SK-N-SH (cell line): ENCODE data around the gene CHRNB1. TPM values are rescaled to one million over a fixed set of nuclear protein-coding genes. Genes with fewer than 3 reads are reported as not detected.
A peak's percentile ranks its signal among the peaks of the same experiment; 100 is the strongest.

Experiments used
- CTCF ChIA-PET: fragments of 300-600, 350-600 bp; formaldehyde crosslinking; extraction: SDS; loops from one replicate; lab custom pipeline; 2021; lab: Yijun Ruan, JAX
- POLR2A ChIA-PET: fragments of 350-600 bp; sonication (Branson Sonifier 250); formaldehyde crosslinking; extraction: SDS; loops from one replicate; lab custom pipeline; 2020; ENCODE audit warnings: antibody characterized with exemption, inconsistent platforms; lab: Yijun Ruan, JAX
- DNase-seq: peaks from one replicate; pipeline ENCODE4 v3.0.0; 2012
- H2AFZ ChIP-seq: fragments of 200-600 bp; sonication (generic); 2 replicates; pipeline ENCODE4 v1.8.1; 2016; ENCODE audit warnings: antibody characterized with exemption, mild to moderate bottlenecking, low read depth
- H3F3A ChIP-seq: fragments of 200-600 bp; sonication (generic); replicated peaks from 2 replicates; pipeline ENCODE3; 2016; ENCODE audit warnings: antibody characterized with exemption, mild to moderate bottlenecking; ENCODE audit not compliant: insufficient read depth
- H3K27ac ChIP-seq, 2 experiments: fragments of 200-500 bp in 1 of 2; fragments of 200-600 bp in 1 of 2; sonication (Bioruptor generic) in 1 of 2; sonication (generic), shearing (Covaris generic) in 1 of 2; 2 replicates each; pipeline versions ENCODE4 v1.5.1 to v1.6.1; 2014 to 2016; ENCODE audit warnings: low read depth in 2 of 2, inconsistent platforms in 1 of 2, low read length in 1 of 2, mild to moderate bottlenecking in 1 of 2, mixed read lengths in 1 of 2
- H3K27me3 ChIP-seq: fragments of 200-600 bp; sonication (generic), shearing (Covaris generic); 2 replicates; pipeline ENCODE4 v1.6.1; 2016; ENCODE audit warnings: mixed run types; ENCODE audit not compliant: insufficient read depth
- H3K36me3 ChIP-seq, 2 experiments: fragments of 200-500 bp in 1 of 2; fragments of 200-600 bp in 1 of 2; sonication (Bioruptor generic) in 1 of 2; sonication (generic) in 1 of 2; replicated peaks in 1 of 2; 2 replicates each; pipeline versions ENCODE3 to v1.5.1; 2014 to 2016; ENCODE audit warnings: low read length in 1 of 2, mild to moderate bottlenecking in 1 of 2; ENCODE audit not compliant: insufficient read depth in 2 of 2, control insufficient read depth in 1 of 2
- H3K4me1 ChIP-seq, 2 experiments: fragments of 200-500 bp in 1 of 2; fragments of 200-600 bp in 1 of 2; sonication (Bioruptor generic) in 1 of 2; sonication (generic), shearing (Covaris generic) in 1 of 2; 2 replicates each; pipeline versions ENCODE4 v1.5.1 to v1.6.1; 2014 to 2016; ENCODE audit warnings: low read depth in 1 of 2, low read length in 1 of 2, mixed run types in 1 of 2; ENCODE audit not compliant: insufficient read depth in 2 of 2, control insufficient read depth in 1 of 2
- H3K4me2 ChIP-seq: fragments of 200-600 bp; sonication (generic), shearing (Covaris generic); 2 replicates; pipeline ENCODE4 v1.6.1; 2017; ENCODE audit warnings: mixed run types
- H3K4me3 ChIP-seq, 2 experiments: fragments of 200-500 bp in 1 of 2; fragments of 200-600 bp in 1 of 2; sonication (Bioruptor generic) in 1 of 2; sonication (generic), shearing (Covaris generic) in 1 of 2; 2 replicates each; pipeline versions ENCODE4 v1.5.1 to v1.8.1; 2014 to 2016; ENCODE audit warnings: low read depth in 2 of 2, inconsistent platforms in 1 of 2, low read length in 1 of 2, mild to moderate bottlenecking in 1 of 2, mixed read lengths in 1 of 2, moderate library complexity in 1 of 2
- H3K79me2 ChIP-seq: fragments of 200-600 bp; sonication (generic); 2 replicates; pipeline ENCODE4 v1.8.1; 2017; ENCODE audit warnings: mild to moderate bottlenecking; ENCODE audit not compliant: insufficient read depth
- H3K9ac ChIP-seq: fragments of 200-600 bp; sonication (generic); 2 replicates; pipeline ENCODE4 v1.6.1; 2017; ENCODE audit warnings: mixed run types
- H3K9me2 ChIP-seq: fragments of 200-600 bp; sonication (generic); 2 replicates; pipeline ENCODE4 v1.6.1; 2017; ENCODE audit warnings: mixed run types
- H3K9me3 ChIP-seq: fragments of 200-600 bp; sonication (generic); 2 replicates; pipeline ENCODE4 v1.6.1; 2017; ENCODE audit warnings: mixed run types, mild to moderate bottlenecking, moderate library complexity
- H4K20me1 ChIP-seq: fragments of 200-600 bp; sonication (generic); 2 replicates; pipeline ENCODE4 v1.6.1; 2017; ENCODE audit warnings: mild to moderate bottlenecking, mixed run types; ENCODE audit not compliant: insufficient read depth
- EZH2phosphoT487 ChIP-seq: fragments of 200-600 bp; sonication (generic); IDR thresholded peaks from 2 replicates; pipeline ENCODE4 v1.6.1; 2017; ENCODE audit warnings: low read depth, mixed run types, mild to moderate bottlenecking, antibody characterized with exemption, moderate library complexity, borderline replicate concordance
- FOSL2 ChIP-seq: IDR thresholded peaks from 2 replicates; pipeline ENCODE4 v1.4.0; 2012; ENCODE audit warnings: low read depth, mild to moderate bottlenecking, moderate library complexity, borderline replicate concordance
- FOXJ3 ChIP-seq: sonication (generic); formaldehyde crosslinking; IDR thresholded peaks from 2 replicates; pipeline ENCODE4 v1.5.1; 2020; ENCODE audit warnings: mild to moderate bottlenecking, missing genetic modification reagents
- GABPA ChIP-seq: IDR thresholded peaks from 2 replicates; pipeline ENCODE4 v1.4.0; 2012; ENCODE audit warnings: low read depth, mild to moderate bottlenecking
- MEF2A ChIP-seq: IDR thresholded peaks from 2 replicates; pipeline ENCODE4 v1.4.0; 2012; ENCODE audit warnings: low read depth, borderline replicate concordance
- NFIC ChIP-seq: IDR thresholded peaks from 2 replicates; pipeline ENCODE4 v1.4.0; 2012; ENCODE audit warnings: borderline replicate concordance
- NRF1 ChIP-seq: IDR thresholded peaks from 2 replicates; pipeline ENCODE4 v1.6.1; 2012; ENCODE audit warnings: low read depth, mild to moderate bottlenecking, low read length
- RCOR1 ChIP-seq: fragments of 150-350 bp; IDR thresholded peaks from 2 replicates; pipeline ENCODE4 v1.6.1; 2017; ENCODE audit warnings: antibody characterized with exemption, low read length
- RFX5 ChIP-seq: IDR thresholded peaks from 2 replicates; pipeline ENCODE4 v1.6.1; 2012; ENCODE audit warnings: mild to moderate bottlenecking, improper control_type of control experiment, low read length
- RXRA ChIP-seq: IDR thresholded peaks from 2 replicates; pipeline ENCODE4 v1.4.0; 2012; ENCODE audit warnings: low read depth, mild to moderate bottlenecking, borderline replicate concordance
- SMC3 ChIP-seq: IDR thresholded peaks from 2 replicates; pipeline ENCODE4 v1.6.1; 2012; ENCODE audit warnings: low read depth, low read length, improper control_type of control experiment
- TCF12 ChIP-seq: IDR thresholded peaks from 2 replicates; pipeline ENCODE4 v1.4.0; 2012
- USF2 ChIP-seq: fragments of 150-350 bp; IDR thresholded peaks from 2 replicates; pipeline ENCODE4 v1.6.1; 2017; ENCODE audit warnings: antibody characterized with exemption, low read length, low read depth, borderline replicate concordance
- WGBS: methylation state at CpG from one replicate; pipeline ENCODE4 v1.1.6; 2017; ENCODE audit warnings: low lambda C conversion rate; 5-methylcytosine and 5-hydroxymethylcytosine counted together
- polyA plus RNA-seq, 3 experiments: library from polyadenylated mRNA; depleted of rRNA; stranded (reverse); fragments of >200 nt; gene quantifications; 2 replicates each; pipeline ENCODE4 v1.2.3, GENCODE V29; 2012
- TF ChIP-seq, protein P1 (sequence below): fragments of 200-600 bp; sonication (generic); IDR thresholded peaks from 2 replicates; pipeline ENCODE4 v1.6.1; 2017; ENCODE audit warnings: antibody characterized with exemption, mild to moderate bottlenecking, moderate library complexity
- TF ChIP-seq, protein P2 (sequence below): IDR thresholded peaks from 2 replicates; pipeline ENCODE4 v1.4.0; 2012; ENCODE audit warnings: low read depth, borderline replicate concordance
- TF ChIP-seq, protein P3 (sequence below): IDR thresholded peaks from 2 replicates; pipeline ENCODE4; 2012

CHRNB1 gene
- polyA plus RNA-seq, 1 of the 3 experiments (the other 2 are of a cell fraction) = 26.8 TPM

- TF ChIP-seq, protein P1, sequence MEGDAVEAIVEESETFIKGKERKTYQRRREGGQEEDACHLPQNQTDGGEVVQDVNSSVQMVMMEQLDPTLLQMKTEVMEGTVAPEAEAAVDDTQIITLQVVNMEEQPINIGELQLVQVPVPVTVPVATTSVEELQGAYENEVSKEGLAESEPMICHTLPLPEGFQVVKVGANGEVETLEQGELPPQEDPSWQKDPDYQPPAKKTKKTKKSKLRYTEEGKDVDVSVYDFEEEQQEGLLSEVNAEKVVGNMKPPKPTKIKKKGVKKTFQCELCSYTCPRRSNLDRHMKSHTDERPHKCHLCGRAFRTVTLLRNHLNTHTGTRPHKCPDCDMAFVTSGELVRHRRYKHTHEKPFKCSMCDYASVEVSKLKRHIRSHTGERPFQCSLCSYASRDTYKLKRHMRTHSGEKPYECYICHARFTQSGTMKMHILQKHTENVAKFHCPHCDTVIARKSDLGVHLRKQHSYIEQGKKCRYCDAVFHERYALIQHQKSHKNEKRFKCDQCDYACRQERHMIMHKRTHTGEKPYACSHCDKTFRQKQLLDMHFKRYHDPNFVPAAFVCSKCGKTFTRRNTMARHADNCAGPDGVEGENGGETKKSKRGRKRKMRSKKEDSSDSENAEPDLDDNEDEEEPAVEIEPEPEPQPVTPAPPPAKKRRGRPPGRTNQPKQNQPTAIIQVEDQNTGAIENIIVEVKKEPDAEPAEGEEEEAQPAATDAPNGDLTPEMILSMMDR = peak; percentile 25
- no peak for TF ChIP-seq SMC3
- TF ChIP-seq, all 33 proteins: peak for 7
Observed at GRCh38 chr17:7484919-7485377, 40.1 kb downstream of the CHRNB1 start (continued).

DNA sequence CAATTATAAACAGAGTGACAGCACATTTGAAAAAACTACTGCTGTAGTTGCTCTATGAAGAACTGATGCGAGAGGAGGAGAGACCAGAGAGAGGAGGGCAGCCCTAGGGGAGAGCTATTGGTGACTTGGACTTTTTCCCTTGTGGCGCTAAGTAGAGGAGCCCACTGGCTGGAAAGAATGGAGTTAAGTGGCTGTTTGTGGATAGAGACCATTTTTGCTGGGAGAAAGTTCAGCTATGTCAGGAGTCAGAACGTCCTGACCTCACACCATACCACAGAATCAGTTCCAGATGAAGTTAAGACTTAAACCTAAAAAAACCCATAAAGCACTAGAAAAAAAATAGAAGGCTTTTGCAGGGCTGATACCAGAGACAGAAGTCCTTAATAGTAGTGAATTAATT lies 41.3 kb downstream of the CHRNB1 start:
- TF ChIP-seq, protein P2, sequence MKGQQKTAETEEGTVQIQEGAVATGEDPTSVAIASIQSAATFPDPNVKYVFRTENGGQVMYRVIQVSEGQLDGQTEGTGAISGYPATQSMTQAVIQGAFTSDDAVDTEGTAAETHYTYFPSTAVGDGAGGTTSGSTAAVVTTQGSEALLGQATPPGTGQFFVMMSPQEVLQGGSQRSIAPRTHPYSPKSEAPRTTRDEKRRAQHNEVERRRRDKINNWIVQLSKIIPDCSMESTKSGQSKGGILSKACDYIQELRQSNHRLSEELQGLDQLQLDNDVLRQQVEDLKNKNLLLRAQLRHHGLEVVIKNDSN = no peak
- TF ChIP-seq SMC3 = no peak
- TF ChIP-seq RCOR1 = no peak
- TF ChIP-seq, protein P3, sequence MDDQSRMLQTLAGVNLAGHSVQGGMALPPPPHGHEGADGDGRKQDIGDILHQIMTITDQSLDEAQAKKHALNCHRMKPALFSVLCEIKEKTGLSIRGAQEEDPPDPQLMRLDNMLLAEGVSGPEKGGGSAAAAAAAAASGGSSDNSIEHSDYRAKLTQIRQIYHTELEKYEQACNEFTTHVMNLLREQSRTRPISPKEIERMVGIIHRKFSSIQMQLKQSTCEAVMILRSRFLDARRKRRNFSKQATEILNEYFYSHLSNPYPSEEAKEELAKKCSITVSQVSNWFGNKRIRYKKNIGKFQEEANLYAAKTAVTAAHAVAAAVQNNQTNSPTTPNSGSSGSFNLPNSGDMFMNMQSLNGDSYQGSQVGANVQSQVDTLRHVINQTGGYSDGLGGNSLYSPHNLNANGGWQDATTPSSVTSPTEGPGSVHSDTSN = no peak
- TF ChIP-seq GABPA = no peak
- TF ChIP-seq MEF2A = no peak
- no peak for TF ChIP-seq RFX5
- no peak for TF ChIP-seq TCF12
- TF ChIP-seq FOXJ3 = no peak
- TF ChIP-seq USF2 = no peak
- TF ChIP-seq NRF1 = no peak
- no peak for TF ChIP-seq RXRA
- no peak for TF ChIP-seq NFIC
- TF ChIP-seq FOSL2 = no peak
- TF ChIP-seq EZH2phosphoT487 = no peak
- H4K20me1 ChIP-seq = peaks cover 65% of the 10 kb centered on the region
- H3F3A ChIP-seq = peaks cover 7% of the 10 kb centered on the region
- H3K79me2 ChIP-seq = peaks cover 82% of the 10 kb centered on the region
- no peak overlapping the region; the same call in 1 of the 2 replicates for H2AFZ ChIP-seq
- no peak for DNase-seq
- peak overlapping the region; percentile 90 for H3K4me2 ChIP-seq
- H3K9me3 ChIP-seq = no peaks in the 10 kb centered on the region
- peak overlapping the region; percentile 100; the same call in 1 of the 2 replicates for H3K9ac ChIP-seq
- H3K4me3 ChIP-seq = peak overlapping the region; percentile 85 to 100; a peak in 3 of 4 replicates
- H3K4me1 ChIP-seq = peaks cover 26 to 34% of the 10 kb centered on the region in 2 experiments
- no peaks in the 10 kb centered on the region for H3K27me3 ChIP-seq
- POLR2A ChIA-PET = no interaction called here
- CTCF ChIA-PET = interaction anchor here (1.4 to 4.4 kb wide), 4 partner anchors 29 to 130 kb away, joined by 7 to 22 read pairs (median 12); no protein-coding TSS in a partner anchor
- peak overlapping the region in 1 of 2 experiments; percentile 33; a peak in 1 of 4 replicates for H3K27ac ChIP-seq
- WGBS = 59% methylated on average over 3 of the region's 3 CpGs
- no peaks in the 10 kb centered on the region for H3K9me2 ChIP-seq
- H3K36me3 ChIP-seq = peaks cover 3 to 9% of the 10 kb centered on the region in 2 experiments
